Anterior cingulate cortex (tissue), 58 donors: ENCODE data around the gene RBBP8.

Experiments used
- DNase-seq, 58 donors: peaks; one replicate each; lab custom pipeline; 2025; lab: John Stamatoyannopoulos, UW

RBBP8 gene

DNA sequence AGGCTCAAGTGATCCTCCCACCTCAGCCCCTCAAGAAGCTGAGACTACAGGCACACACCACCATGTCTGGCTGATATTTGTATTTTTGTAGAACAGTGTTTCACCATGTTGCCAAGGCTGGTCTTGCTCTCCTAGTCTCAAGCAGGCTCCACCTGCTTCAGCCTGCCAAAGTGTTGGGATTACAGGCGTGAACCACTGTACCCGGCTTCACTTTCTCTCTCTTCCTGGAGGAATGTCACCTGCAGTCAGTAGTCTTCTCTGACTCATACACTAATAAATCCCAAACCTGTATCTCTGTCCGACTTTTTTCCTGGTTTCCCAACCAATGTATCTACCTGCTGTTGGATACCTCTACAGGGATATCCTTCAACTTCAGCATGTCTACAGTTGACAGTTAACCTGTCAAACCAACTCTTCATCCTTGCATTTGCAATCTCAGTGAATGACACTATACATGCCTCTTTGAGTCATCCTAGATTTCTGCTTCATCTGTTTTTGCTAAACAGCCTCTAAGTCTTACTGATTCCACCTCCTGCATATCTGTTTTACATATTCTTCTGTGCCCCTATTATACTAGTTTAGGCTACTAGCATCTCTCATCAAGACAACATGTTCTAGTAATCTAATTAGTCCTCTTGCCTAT is 54.5 kb downstream of the RBBP8 start:
- no peak for DNase-seq

DNA sequence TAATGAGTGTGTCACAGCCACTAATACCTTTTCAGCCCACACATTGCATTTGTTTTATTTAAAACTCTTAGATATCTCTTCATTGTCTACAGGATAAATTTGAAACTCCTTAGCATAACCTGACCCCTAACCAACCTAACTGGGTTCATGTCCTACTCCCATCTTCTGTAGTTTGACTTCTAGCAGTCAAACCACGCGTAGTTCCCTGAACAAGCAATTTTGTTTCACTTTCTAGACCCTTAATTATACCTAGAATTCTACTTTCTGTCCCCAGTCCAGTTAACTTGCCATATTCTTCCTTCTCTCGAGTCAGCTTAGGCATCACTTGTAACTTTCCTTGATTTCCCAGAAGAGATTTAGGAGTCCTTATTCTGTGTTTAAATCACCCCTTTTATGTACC is 55.1 kb downstream of the RBBP8 start:
- no peak for DNase-seq

DNA sequence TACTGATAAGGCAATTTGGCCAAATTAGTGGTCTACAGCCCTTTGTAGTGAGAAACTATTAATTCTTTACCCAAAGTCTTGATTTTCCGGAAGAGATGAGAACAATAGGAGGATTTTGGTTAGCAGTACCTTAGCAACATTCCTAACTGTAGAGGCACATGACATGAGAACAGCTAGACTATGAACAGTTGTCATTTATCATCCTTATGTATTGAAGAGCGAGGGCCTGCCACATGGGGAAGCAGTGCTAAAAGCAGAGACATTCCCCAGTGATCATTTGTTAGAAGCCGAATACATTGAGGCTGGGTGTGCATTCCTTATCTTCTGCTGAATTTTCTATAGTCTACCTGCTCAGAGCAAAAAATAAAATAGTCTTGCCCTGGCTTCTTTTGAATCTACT is 65.2 kb downstream of the RBBP8 start:
- no peak for DNase-seq

DNA sequence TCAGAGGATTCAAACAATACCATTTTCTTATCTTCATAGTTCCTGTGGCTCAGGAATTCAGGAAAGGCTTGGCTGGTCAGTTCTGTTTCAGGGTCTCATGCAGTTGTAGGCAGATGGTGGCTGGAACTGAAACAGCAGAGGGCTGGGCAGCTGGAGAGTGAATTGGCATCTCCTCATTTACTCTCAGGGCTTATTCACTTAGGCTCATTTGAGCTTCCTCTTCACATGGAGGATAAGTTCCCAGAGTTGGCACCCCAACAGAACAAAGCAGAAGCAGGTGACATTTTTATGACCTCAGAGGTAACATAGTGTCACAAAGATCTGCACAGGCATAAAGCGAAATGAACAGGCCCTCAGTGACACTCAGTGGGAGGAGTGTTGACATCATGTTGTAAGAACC is 66.1 kb downstream of the RBBP8 start:
- DNase-seq: no peak

DNA sequence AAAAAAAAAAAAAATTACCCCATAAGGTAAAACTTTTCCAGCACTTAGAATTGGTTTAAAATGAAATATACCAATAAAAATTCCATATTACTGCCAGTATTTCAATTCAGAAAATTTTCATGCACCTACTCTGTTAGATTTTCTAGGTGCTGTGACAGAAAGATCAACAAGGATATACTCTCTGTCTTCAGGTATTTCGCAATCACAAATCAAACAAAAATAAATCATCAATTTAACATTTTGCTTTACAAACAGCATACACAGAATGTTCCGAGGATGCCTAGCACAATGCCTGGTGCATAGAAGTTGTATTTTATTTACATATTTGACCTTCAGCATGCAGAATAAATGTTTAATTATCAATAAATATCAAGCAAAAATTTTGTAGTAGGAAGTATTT is 66.5 kb downstream of the RBBP8 start:
- no peak for DNase-seq

DNA sequence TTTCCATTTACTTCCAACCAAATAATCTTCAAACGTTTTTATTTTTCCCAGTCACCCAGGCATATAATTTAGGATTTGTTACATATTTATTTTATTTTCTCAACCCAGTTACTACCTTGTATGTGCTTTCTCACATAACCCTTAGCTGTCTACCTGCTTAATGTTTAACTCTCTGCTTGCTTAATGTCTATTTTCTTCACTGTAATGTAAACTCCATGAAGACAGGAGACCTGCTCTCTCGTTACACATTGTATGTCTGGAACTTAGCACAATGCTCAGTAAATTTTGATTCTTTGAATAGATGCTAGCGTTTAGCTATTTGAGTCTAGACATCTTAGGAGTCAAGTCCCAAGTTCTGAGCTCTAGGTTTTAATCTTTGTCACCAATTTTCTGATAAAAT is 70.2 kb downstream of the RBBP8 start:
- DNase-seq: no peak

DNA sequence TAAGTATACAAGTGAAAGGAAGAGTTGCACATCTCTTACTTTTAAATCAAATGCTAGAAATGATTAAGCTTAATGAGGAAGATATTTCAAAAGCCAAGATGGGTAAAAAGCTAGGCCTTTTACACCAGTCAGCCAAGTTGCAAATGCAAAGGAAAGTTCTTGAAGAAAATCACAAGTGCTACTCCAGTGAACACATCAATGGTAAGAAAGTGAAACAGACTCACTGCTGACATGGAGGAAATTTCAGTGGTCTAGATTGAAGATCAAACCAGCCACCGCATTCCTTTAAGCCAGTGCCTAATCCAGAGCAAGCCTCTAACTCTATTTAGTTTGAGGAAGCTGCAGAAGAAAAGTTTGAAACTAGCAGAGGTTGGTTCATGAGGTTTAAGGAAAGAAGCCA is 79.1 kb downstream of the RBBP8 start:
- no peak for DNase-seq

DNA sequence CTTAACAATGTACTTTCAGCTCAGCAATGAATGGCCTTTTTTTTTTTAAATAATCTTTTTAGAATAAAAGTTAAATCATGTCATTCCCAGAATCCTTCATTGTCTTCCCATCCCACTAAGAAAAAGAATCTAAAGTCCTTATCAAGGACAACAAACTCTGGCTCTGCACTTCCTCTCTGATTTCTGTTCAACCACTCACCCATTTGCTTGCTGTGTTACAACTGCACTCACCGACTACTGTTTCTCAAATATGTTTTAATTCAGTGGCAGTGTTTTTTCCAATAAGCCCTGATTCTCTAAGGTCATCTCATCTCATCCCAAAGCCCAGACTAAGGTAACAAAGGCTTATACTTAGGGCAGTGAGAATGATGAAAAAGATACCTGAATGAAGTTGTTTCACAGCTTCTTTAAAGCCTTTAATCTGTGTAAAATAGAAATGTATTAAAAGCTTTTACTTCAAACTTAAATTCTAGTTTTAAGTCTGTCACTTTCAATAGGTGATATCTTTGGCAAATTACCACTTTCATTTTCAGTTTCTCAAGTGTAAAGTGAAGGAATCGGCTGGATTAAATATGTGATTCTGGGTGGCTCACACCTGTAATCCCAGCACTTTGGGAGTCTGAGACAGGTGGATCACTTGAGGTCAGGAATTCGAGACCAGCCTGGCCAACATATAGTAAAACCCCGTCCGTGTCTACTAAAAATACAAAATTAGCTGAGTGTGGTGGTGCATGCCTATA is 87.6 kb downstream of the RBBP8 start:
- no peak for DNase-seq

DNA sequence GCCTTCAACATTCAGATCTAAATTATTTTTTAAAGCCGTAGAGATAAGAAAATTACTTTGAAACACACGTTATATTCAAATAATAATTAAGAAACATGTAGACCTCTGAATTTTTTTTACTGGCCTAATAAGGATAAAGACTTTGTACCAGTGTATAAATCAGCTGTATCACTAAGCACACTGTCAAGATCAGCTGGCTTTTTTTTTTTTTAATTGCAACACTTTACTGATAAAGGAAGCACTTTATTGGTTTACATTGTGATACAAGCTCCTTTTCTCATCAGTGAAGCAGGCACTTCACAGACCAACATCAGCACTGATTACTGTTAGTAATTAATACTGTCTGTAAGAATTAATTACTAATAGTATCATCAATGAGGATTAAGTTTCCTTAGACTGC is 88.5 kb downstream of the RBBP8 start:
- DNase-seq: no peak

DNA sequence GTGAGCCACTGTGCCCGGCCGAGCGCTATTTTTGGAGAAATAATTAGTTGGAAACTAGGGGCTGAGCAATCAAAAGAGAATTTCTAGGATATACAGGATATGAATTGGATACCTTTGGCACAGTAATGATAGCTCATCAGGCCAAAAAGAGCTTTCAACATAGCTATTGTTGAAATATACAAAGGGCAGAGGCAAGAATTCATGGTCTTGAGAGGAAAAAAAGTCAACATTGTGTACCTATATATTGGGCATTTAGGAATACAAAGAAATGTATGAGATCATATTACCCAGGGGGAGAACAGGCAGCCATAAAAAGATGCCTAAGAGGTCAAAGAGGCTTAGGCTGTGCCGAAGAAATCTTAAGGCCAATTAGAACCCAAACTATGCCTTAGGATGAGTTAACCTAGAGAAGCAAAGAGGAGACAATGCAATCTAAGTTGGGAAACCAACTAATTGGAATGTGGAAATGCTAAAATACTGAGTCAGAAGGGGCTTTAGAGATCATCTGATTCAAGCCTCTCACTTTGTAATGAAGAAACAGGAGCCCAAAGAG is 99.0 kb downstream of the RBBP8 start:
- no peak for DNase-seq

DNA sequence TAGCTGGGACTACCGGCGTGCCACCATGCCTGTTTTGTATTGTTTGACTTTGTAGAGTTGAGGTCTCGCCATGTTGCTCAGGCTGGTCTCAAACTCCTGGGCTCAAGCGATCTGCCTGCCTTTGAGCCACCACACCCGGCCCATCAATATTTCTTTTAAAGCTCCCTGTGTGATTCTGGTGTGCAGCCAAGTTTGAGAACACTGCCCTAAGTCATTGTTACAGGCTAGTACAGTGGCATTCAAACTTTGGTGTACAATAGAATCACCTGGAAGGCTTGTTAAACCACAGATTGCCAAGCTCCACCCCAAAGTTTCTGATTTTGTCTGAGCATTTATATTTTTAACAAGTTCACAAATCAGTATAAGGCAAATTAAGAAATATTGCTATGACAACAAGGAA is 99.9 kb downstream of the RBBP8 start:
- DNase-seq: no peak

DNA sequence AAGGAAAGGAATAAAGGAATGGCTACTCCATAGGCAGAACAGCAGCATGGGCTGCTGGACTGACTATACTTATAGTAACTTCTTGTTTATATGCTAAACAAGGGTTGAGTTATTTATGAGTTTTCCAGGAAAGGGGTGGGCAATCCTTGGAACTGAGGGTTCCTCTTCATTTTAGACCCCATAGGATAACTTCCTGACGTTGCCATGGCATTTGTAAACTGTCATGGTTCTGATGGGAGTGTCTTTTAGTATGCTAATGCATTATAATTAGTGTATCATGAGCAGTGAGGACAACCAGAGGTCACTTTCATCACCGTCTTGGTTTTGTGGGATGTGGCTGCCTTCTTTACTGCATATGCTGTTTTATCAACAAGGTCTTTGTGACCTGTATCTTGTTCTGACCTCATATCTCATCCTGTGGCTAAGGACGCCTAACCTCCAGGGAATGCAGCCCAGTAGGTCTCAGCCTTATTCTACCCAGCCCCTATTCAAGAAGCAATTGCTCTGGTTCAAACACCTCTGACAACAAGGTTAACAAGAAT is 103.6 kb downstream of the RBBP8 start:
- DNase-seq: no peak

DNA sequence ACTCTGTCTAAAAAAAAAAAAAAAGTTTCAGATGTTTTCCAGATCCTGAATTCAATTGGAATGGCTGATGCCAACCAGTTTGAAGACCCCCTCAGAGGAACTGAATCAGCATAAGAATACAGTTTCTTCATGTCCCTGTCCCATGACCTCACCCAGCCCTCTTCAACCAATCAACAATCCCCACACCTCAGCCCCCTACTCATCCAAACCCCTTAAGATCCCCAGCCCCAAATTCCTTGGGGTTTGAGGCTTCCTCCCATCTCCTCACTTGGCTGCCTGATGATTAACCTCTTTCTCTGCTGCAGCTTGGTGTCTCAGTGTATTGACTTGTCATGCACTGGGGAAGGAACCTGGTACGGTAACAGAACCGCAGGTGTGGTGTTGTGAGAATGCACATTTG is 104.5 kb downstream of the RBBP8 start:
- no peak for DNase-seq

DNA sequence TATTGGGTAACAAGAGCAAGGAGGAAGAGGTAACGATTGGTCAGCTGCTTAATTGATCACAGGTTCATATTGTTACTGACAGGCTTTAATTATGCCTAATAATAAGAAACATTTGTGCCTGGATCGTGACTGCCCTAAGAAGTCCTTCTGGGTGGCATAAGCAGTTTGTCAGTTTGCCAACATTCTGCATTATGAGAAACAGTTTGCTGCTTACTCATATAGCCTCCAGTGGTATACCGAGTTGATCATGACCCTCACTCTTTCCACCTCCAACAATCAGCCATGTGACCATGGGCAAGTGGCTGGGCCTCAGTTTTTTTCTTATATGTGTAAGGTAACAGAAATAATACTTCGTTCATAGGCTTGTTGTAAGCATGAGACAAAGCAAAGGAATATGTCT is 105.6 kb downstream of the RBBP8 start:
- no peak for DNase-seq

DNA sequence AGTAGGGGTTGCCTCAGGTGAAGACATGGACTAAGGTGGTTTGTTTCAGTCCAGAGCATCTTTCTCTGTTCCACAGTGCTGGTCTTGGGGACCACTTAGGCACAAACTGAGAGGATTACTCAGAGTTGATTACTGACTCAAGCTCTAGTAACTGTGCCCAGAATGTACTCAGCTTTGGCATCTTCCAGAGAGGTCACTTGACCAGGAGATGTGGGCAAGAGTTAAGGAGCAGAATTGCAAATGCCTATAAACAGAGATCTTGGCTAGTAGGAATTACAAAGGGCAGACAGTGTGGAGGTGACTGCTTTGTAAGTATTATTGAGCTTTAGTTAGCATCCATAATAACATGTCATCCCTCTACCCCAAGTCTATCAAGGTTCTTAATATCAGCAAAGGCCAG is 109.0 kb downstream of the RBBP8 start:
- no peak for DNase-seq

DNA sequence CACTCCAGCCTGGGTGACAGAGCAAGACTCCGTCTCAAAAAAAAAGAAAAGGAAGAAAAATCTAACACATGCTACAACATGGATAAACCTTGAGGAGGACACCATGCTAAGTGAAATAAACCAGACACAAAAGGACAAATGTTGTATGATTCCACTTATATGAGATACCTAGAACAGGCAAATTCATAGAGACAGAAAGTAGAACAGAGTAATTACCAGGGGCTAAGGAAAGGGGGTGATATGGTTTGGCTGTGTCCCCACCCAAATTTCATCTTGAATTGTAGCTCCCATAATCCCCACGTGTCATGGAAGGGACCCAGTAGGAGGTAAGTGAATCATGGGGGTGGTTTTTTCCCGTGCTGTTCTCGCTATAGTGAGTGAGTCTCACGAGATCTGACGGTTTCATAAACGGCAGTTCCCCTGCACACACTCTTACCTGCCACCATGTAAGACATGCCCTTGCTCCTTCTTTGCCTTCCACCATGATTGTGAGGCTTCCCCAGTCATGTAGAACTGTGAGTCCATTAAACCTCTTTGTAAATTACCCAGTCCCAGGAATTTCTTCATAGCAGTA is 110.8 kb downstream of the RBBP8 start:
- DNase-seq: no peak

DNA sequence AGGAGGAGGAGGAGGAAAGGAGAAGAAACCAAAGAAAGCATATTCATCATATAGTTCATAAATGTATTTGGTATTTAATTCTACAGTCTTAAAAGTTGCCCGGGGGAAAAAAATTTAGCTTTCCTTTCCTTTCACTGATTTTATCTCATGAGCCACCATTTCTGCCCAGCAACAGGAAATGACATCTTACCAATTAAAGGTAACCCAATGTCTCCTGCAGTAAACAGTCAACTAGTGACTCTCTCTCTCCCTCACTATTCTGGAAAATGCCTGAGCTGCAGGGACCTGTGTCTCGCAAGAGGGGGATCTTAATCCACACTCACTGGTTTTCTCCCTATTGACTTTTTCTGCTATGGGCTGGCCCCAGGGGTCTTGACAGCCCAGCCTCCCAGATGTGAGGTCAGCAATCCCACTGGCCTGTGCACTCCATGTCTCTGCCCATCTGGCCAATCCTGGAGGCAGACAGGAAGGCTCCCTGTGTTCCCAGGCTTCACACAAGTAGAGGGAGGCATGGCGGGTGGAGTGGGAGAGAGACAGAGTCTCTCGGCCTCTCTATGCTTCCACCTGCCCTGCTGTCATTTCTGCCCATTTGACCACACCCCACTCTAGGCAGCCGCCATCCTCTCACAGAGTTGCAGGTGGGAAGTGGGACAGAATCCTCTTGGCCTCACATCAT is 116.7 kb downstream of the RBBP8 start:
- no peak for DNase-seq

DNA sequence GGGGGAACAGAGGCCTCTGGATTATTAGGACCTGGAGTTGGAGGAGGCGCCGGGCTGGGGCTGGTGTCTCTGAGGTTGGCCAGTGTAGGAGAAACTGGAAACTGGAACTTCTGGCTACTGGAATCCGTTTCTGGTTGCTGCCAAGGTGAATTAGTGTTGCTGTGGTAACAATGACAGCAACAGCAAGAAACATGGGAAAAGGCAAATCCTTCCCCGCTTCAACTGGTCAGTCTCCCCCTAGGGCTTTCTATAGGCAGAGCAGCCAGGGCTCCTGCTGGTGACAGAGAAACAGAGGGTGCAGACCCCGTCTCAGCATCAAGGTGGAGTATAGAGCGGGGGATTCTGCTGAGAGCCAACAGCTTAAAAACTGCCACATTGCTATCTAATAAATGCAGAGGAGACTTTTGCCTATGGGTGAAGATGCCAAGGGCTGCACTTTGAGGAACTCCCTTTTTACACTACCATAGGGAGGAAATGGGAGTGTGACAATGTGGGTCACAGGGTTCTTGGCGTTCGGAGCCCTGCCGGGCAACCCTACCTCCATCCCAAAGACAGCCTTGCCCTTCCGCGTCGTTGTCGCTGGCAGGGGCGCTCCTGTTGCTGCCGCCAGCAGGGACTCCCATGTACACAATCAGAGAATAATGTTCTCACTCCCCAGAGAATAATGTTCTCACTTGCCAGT is 120.8 kb downstream of the RBBP8 start:
- DNase-seq: peak in 1 of 58 donors; percentile 3

DNA sequence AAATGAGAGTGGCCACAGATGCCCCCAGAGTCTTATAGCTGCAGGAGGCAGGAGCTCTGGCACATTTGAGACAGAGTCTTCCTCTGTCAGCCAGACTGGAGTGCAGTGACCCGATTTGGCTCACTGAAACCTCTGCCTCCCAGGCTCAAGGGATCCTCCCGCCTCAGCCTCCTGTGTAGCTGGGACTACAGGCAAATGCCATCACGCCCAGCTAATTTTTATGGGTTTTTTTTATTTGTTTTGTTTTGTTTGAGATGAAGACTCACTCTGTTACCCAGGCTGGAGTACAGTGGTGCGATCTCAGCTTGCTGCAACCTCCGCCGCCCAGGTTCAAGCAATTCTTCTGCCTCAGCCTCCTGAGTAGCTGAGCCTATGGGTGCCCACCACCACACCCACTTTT is 121.4 kb downstream of the RBBP8 start:
- DNase-seq: no peak

DNA sequence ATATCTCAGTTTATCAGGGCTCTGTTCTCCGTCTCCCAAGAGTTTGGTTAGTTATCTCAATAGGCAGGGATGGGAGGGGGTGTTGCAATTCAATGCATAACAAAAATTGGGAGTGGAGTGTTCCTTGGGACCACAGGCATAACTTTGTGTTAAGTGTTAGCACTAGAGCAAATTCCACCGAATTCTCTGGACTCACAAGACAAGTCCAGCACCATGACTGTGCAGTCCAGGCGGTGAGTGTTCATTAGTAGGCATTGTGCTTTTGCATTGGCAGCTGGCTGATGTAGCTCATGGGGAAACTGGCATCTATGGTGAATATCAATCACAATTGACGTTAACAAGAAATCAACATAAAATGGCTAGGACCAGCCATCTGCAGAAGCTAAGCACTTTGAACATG is 123.2 kb downstream of the RBBP8 start:
- DNase-seq: no peak
